ENCODE results near the gene KIF7. TPM values are rescaled to one million over a fixed set of nuclear protein-coding genes. Genes with fewer than 3 reads are reported as not detected.
A peak's percentile ranks its signal among the peaks of the same experiment; 100 is the strongest.

The KIF7 gene
- polyA plus RNA-seq, 1 of the 3 experiments (the other 2 are of a cell fraction) = 12.0 TPM

- WGBS (ENCODE audit: low lambda C conversion rate) = 92% methylated on average over 24 of the region's 30 CpGs
- no peaks in the 10 kb centered on the region for H3K9me2 ChIP-seq
- no peaks in the 10 kb centered on the region for H3K27me3 ChIP-seq (ENCODE audit: insufficient read depth)
- peaks cover 34 to 87% of the 10 kb centered on the region in 2 experiments for H3K36me3 ChIP-seq (replicated peaks in 1 of 2; ENCODE audit: control insufficient read depth in 1 of 2, insufficient read depth in 2 of 2, low read length in 1 of 2)
- no peak overlapping the region for H3K27ac ChIP-seq (ENCODE audit: low read depth in 2 of 2, low read length in 1 of 2)
- no peak overlapping the region for H2AFZ ChIP-seq (ENCODE audit: low read depth)
- peaks cover 2% of the 10 kb centered on the region for H3F3A ChIP-seq (replicated peaks; ENCODE audit: insufficient read depth)
- no peak for TF ChIP-seq IRF3 (IDR thresholded peaks at IDR 0.05; ENCODE audit: low read depth, low read length)
- no peak for TF ChIP-seq NFIC (IDR thresholded peaks at IDR 0.05; ENCODE audit: borderline replicate concordance)
- no peak for TF ChIP-seq MAX (IDR thresholded peaks at IDR 0.05; ENCODE audit: low read depth)
- TF ChIP-seq GATA2 (CRISPR knock-in tag; IDR thresholded peaks at IDR 0.05) = no peak
- no peak for TF ChIP-seq USF1 (IDR thresholded peaks at IDR 0.05; ENCODE audit: borderline replicate concordance, low read depth)
- no peak for TF ChIP-seq TCF12 (IDR thresholded peaks at IDR 0.05)
- no peaks in the 10 kb centered on the region for H3K9me3 ChIP-seq
- POLR2A ChIA-PET = no interaction called here
- DNase-seq = peak; percentile 42
- H3K9ac ChIP-seq = no peak overlapping the region
- H3K4me2 ChIP-seq = no peak overlapping the region
- no peaks in the 10 kb centered on the region for H3K4me1 ChIP-seq (ENCODE audit: control insufficient read depth in 1 of 2, insufficient read depth in 2 of 2, low read depth in 1 of 2, low read length in 1 of 2)
- CTCF ChIA-PET = interaction anchor here (0.5 to 5.5 kb wide), 2 partner anchors 18 to 154 kb away, joined by 3 to 27 read pairs; no protein-coding TSS in a partner anchor
- no peak overlapping the region for H3K4me3 ChIP-seq (ENCODE audit: low read depth in 2 of 2, low read length in 1 of 2)
- H3K79me2 ChIP-seq (ENCODE audit: insufficient read depth) = no peaks in the 10 kb centered on the region; the same call in 1 of the 2 replicates
- H4K20me1 ChIP-seq (ENCODE audit: insufficient read depth) = no peaks in the 10 kb centered on the region
Observed at GRCh38 chr15:89628806-89629715, 26.2 kb downstream of the KIF7 start.

GRCh38 chr15:89628301-89628700 is 27.0 kb downstream of the KIF7 start:
- peak; percentile 38 for DNase-seq
- Histone ChIP-seq H3K27ac (ENCODE audit: low read depth in 2 of 2, low read length in 1 of 2) (no peak overlapping the region), H3K4me2 (no peak overlapping the region), H3K4me3 (ENCODE audit: low read depth in 2 of 2, low read length in 1 of 2) (no peak overlapping the region), H3K9ac (no peak overlapping the region), H3K27me3 (ENCODE audit: insufficient read depth) (no peaks in the 10 kb centered on the region), H4K20me1 (ENCODE audit: insufficient read depth) (no peaks in the 10 kb centered on the region), H3K9me2 (no peaks in the 10 kb centered on the region), H3K79me2 (ENCODE audit: insufficient read depth) (no peaks in the 10 kb centered on the region; the same call in 1 of the 2 replicates), H3K36me3 (replicated peaks in 1 of 2; ENCODE audit: control insufficient read depth in 1 of 2, insufficient read depth in 2 of 2, low read length in 1 of 2) (peaks cover 27 to 90% of the 10 kb centered on the region in 2 experiments), H3F3A (replicated peaks; ENCODE audit: insufficient read depth) (peaks cover 4% of the 10 kb centered on the region), H3K9me3 (no peaks in the 10 kb centered on the region), H3K4me1 (ENCODE audit: control insufficient read depth in 1 of 2, insufficient read depth in 2 of 2, low read depth in 1 of 2, low read length in 1 of 2) (no peaks in the 10 kb centered on the region), H2AFZ (ENCODE audit: low read depth) (no peak overlapping the region)
- no peak for TF ChIP-seq CHD2 (IDR thresholded peaks at IDR 0.05; ENCODE audit: low read length, partially characterized antibody)
- TF ChIP-seq TCF12 (IDR thresholded peaks at IDR 0.05) = no peak
- 100% methylated on average over 1 of the region's 21 CpGs for WGBS (ENCODE audit: low lambda C conversion rate)
- CTCF ChIA-PET = interaction anchor here (5.5 kb wide), 1 partner anchor 18 kb away, joined by 27 read pairs; no protein-coding TSS in a partner anchor
- POLR2A ChIA-PET = no interaction called here

Data from SK-N-SH (cell line).